ENCODE measurements around the gene GPSM1.

DNA sequence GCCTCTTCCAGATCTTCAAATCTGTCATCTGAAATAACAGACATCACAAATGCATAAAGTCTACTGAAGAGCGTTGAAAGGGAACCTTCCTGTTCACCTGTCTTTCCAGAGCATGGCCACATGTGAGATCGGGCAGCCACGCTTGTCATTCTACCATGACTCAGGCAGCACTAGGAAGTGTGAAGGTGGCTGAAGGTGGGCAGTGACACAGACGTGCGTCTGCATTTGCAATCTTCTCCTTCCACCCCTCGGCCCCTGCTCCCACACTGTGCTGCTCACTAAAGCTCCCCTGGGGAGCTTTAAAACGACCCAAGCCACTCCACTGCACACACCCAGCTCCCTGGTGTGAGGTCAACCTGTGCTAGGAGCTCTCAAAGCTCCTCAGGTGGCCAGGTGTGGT lies 80.6 kb downstream of the GPSM1 start:
- TF ChIP-seq, protein P1, sequence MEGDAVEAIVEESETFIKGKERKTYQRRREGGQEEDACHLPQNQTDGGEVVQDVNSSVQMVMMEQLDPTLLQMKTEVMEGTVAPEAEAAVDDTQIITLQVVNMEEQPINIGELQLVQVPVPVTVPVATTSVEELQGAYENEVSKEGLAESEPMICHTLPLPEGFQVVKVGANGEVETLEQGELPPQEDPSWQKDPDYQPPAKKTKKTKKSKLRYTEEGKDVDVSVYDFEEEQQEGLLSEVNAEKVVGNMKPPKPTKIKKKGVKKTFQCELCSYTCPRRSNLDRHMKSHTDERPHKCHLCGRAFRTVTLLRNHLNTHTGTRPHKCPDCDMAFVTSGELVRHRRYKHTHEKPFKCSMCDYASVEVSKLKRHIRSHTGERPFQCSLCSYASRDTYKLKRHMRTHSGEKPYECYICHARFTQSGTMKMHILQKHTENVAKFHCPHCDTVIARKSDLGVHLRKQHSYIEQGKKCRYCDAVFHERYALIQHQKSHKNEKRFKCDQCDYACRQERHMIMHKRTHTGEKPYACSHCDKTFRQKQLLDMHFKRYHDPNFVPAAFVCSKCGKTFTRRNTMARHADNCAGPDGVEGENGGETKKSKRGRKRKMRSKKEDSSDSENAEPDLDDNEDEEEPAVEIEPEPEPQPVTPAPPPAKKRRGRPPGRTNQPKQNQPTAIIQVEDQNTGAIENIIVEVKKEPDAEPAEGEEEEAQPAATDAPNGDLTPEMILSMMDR (IDR thresholded peaks at IDR 0.05), result no peak
- no peak for TF ChIP-seq ZFX (IDR thresholded peaks at IDR 0.05; ENCODE audit: borderline replicate concordance)

Measured in 22Rv1 (cell line).